ENCODE measurements around the gene TSPAN5. TPM values are rescaled to one million over a fixed set of nuclear protein-coding genes. Genes with fewer than 3 reads are reported as not detected.

Gene TSPAN5
- polyA plus RNA-seq, 2 donors, result 8.8 to 9.8 TPM

GRCh38 chr4:98423009-98423408 is 235.4 kb downstream of the TSPAN5 start:
- Histone ChIP-seq H3K9me3 (ENCODE audit: control insufficient read depth in 2 of 2, insufficient read depth in 1 of 2, low read depth in 1 of 2, low read length in 1 of 2) (no peaks in the 10 kb centered on the region), H3K4me3 (ENCODE audit: low read depth in 1 of 2, low read length in 2 of 2) (no peak overlapping the region), H3K27ac (ENCODE audit: low read depth in 2 of 2, low read length in 1 of 2) (no peak overlapping the region), H3K4me1 (ENCODE audit: control insufficient read depth in 2 of 2, insufficient read depth in 2 of 2, low read length in 1 of 2) (no peaks in the 10 kb centered on the region), H3K27me3 (ENCODE audit: control insufficient read depth in 1 of 2, insufficient read depth in 2 of 2, low read length in 2 of 2) (no peaks in the 10 kb centered on the region), H3K36me3 (ENCODE audit: control insufficient read depth in 2 of 2, insufficient read depth in 2 of 2, low read length in 1 of 2) (peaks cover 0 to 7% of the 10 kb centered on the region in 2 donors)
- WGBS, 2 donors, result 75 to 81% methylated on average over 4 of the region's 4 CpGs

- Histone ChIP-seq H3K4me3 (ENCODE audit: low read depth in 1 of 2, low read length in 2 of 2) (no peak overlapping the region), H3K36me3 (ENCODE audit: control insufficient read depth in 2 of 2, insufficient read depth in 2 of 2, low read length in 1 of 2) (peaks cover 0 to 7% of the 10 kb centered on the region in 2 donors), H3K27me3 (ENCODE audit: control insufficient read depth in 1 of 2, insufficient read depth in 2 of 2, low read length in 2 of 2) (no peaks in the 10 kb centered on the region), H3K4me1 (ENCODE audit: control insufficient read depth in 2 of 2, insufficient read depth in 2 of 2, low read length in 1 of 2) (no peaks in the 10 kb centered on the region), H3K9me3 (ENCODE audit: control insufficient read depth in 2 of 2, insufficient read depth in 1 of 2, low read depth in 1 of 2, low read length in 1 of 2) (no peaks in the 10 kb centered on the region), H3K27ac (ENCODE audit: low read depth in 2 of 2, low read length in 1 of 2) (no peak overlapping the region)
- 79 to 89% methylated on average over 5 of the region's 5 CpGs for WGBS, 2 donors
Measured at GRCh38 chr4:98421111-98421510, 237.3 kb downstream of the TSPAN5 start.
